ENCODE results near the gene PTF1A.

PTF1A gene

DNA sequence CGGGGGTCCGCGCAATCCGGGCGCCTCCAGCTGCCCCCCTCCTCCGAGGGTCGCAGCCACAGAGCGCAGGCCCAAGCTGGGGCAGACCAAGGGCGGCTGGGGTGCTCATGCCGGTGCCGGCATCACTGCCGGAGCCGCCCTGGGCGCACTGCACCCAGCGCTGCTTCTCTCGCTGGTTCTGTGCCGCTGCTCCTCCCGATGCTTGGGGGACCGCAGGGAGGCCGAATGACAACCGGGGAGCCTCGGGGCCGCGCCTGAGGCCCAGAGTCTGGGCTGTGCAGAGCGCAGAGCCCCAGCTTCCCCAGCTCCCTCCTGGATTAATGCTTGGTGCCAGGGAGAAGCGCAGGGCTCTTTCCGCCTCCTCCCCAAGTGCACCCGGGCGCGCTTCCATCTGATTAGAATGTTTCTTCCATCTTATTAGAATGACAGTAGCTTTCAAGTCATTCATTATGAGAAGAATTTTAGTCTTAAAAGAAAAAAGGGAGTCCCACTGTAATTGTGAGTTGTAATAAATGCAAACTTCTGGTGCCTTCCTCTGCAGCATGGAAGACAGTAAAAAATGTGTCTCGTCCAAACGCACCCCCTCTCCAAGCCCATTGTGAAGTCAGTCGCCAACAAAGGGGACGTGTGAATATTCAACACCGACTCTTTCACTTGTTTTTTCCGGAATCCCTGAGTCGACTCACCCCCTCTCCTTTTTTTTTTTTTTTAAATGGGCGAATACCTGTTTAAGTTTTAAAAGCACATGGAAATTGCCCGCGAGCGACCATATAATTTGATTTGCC, 19.5 kb upstream of the PTF1A start:
- Mint-ChIP-seq H3K9me3 (no peaks in the 10 kb centered on the region), H3K27ac (no peak overlapping the region), H3K4me3 (no peak overlapping the region), H3K27me3 (peaks cover 54% of the 10 kb centered on the region), H3K4me1 (peaks cover 3% of the 10 kb centered on the region), H3K36me3 (ENCODE audit: low read depth) (no peaks in the 10 kb centered on the region)
- DNase-seq (no peak), ATAC-seq (no peak)

DNA sequence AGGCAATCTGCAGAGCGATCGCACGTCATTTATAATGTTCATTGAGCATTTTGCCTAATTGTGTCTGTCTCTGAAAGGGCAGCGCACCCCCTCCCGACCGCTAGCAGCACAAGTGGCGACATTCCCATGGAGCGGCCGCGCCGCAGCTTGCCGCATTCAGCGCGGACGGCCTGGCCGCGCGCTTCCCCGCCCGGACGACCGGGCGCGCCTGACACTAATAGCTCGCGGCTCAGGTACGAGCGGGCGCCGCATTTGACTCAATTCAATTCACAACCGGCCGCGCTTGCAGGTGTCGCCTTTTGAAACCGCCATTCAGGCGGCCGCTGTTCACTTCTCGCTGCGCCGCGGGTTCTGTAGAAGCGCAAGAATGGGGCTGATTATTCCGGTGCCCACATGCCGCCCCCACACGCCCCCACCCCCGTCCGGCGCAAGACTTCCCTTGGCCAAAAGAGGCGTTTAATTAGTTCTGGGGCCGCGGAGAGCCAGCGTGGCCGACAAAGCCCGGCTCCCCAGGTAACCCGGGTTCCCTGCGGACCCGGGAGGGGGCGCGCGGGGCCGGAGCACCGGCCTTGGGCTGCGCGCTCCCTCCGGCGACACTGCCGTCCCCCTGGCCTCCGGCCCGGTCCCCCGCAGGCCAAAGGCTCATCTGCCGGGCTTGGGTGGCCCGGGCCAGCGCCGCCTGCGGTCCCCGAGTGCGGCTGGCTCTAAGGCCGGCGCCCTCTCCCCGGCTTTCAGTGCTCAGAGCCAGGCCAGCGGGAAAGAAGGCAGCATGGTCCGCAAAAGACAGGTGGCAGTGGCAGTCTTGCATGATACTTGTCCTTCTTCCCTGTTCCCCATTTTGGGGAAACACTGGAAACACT, 18.7 kb upstream of the PTF1A start:
- no peak for DNase-seq
- ATAC-seq, result no peak
- Mint-ChIP-seq H3K27me3 (peaks cover 62% of the 10 kb centered on the region), H3K9me3 (no peaks in the 10 kb centered on the region), H3K4me1 (peaks cover 3% of the 10 kb centered on the region), H3K36me3 (ENCODE audit: low read depth) (no peaks in the 10 kb centered on the region), H3K4me3 (no peak overlapping the region), H3K27ac (no peak overlapping the region)

DNA sequence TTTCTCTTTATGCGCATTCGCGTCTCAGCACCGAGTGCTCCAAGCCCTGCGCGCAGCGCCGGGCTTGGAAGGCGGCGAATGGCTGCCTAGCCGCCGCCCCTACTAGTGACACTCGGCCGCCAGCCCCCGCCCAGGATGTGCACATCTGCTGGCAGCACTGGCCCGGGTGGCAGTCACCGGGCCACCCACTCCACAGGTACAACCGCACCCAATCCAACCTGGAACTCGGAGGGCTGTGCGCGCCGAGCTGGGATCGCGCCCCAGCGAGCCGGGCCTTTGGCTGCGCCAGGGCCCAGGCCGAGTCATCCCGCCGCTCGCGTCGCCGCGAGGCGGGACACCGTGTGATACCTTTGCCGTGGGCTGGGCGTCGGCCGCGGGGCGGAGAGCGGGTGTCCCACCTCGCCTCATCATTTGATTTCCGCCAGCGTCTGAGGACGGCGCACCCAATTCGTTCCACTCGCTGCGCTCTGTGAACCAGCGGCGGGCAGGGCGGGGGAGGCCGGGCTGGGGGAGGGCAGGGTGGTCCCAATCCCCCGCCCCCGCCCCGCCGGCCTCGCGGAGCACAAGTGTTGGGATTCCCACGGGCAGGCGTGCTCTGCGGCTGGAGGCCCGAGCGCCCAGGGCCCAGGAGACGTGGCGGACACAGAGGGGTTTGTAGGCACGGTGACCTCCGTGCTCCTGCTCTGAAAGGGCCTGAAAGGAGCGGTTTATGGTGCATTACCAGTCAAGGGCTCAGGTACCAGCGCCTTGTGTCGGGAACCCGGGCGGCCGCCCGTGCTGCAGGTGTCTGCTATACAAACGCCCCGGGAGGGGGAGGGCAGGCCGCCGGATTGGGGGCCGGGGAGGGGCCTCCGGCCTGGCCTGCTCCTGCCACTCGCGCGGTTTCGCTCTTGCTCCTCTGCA, 17.8 kb upstream of the PTF1A start:
- Mint-ChIP-seq H3K4me1 (peaks cover 3% of the 10 kb centered on the region), H3K27ac (no peak overlapping the region), H3K36me3 (ENCODE audit: low read depth) (no peaks in the 10 kb centered on the region), H3K4me3 (no peak overlapping the region), H3K27me3 (peaks cover 64% of the 10 kb centered on the region), H3K9me3 (no peaks in the 10 kb centered on the region)
- DNase-seq, result no peak
- ATAC-seq, result no peak

- peaks cover 4% of the 10 kb centered on the region for H3K9me3 Mint-ChIP-seq
- no peak overlapping the region for H3K27ac Mint-ChIP-seq
- H3K4me1 Mint-ChIP-seq, result peaks cover 3% of the 10 kb centered on the region
- ATAC-seq (no peak), DNase-seq (no peak)
- H3K27me3 Mint-ChIP-seq, result peaks cover 63% of the 10 kb centered on the region
- no peaks in the 10 kb centered on the region for H3K36me3 Mint-ChIP-seq (ENCODE audit: low read depth)
- H3K4me3 Mint-ChIP-seq, result no peak overlapping the region
Observed at GRCh38 chr10:23174977-23175512, 17.1 kb upstream of the PTF1A start.

GRCh38 chr10:23186178-23186577, 5.9 kb upstream of the PTF1A start:
- Mint-ChIP-seq H3K27me3 (peaks cover 40% of the 10 kb centered on the region), H3K4me1 (no peaks in the 10 kb centered on the region), H3K9me3 (no peaks in the 10 kb centered on the region), H3K27ac (no peak overlapping the region), H3K36me3 (ENCODE audit: low read depth) (no peaks in the 10 kb centered on the region), H3K4me3 (no peak overlapping the region)
- no peak for DNase-seq
- ATAC-seq, result no peak

- Mint-ChIP-seq H3K4me3 (no peak overlapping the region), H3K9me3 (no peaks in the 10 kb centered on the region)
- no peak for ATAC-seq
Observed at GRCh38 chr10:23186697-23187096, 5.4 kb upstream of the PTF1A start.

DNA sequence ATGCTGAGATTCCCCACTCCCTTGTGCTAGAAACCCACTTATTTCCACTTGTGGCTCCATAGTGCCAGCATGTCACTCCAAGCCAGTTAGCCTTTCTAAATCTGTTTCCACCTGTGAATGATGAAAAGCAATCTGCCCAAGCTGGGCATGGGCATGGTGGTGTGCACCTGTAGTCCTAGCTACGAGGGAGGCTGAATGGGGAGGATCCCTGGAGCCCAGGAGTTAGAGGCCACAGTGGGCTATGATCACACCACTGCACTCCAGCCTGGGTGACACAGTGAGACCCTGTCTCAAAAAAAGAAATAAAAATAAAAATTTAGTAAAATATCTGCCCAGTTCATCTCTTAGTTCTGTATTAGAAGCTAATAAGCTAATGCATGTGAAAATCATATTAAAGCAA, 5.0 kb upstream of the PTF1A start:
- ATAC-seq, result no peak
- Mint-ChIP-seq H3K9me3 (no peaks in the 10 kb centered on the region), H3K4me1 (no peaks in the 10 kb centered on the region), H3K27ac (no peak overlapping the region), H3K4me3 (no peak overlapping the region), H3K27me3 (peaks cover 44% of the 10 kb centered on the region), H3K36me3 (ENCODE audit: low read depth) (no peaks in the 10 kb centered on the region)
- no peak for DNase-seq

More at GRCh38 chr10:23186697-23187096, 5.4 kb upstream of the PTF1A start:
- DNase-seq, result no peak
- Mint-ChIP-seq H3K4me1 (no peaks in the 10 kb centered on the region), H3K27ac (no peak overlapping the region), H3K36me3 (ENCODE audit: low read depth) (no peaks in the 10 kb centered on the region), H3K27me3 (peaks cover 44% of the 10 kb centered on the region)

DNA sequence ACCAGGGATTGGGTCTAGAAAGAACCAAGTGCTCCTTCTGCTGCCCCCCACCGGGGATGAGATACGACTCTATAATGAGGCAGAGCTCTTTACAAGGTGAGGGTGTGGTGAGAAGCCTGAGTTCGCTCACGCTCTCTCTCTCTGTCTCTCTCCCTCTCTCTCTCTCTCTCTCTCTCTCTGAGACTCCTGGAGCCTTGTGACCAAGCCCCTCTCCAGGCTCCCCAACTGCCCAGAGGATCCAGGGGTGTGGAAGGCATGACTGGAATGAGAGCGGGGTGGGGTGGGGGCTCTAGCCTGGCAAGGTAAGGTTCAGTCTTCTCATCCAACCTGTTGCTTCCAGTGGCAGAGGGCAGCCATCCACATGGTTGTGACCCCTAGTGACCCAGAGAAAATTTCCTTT, 3.1 kb upstream of the PTF1A start:
- Mint-ChIP-seq H3K36me3 (ENCODE audit: low read depth) (no peaks in the 10 kb centered on the region), H3K27ac (no peak overlapping the region), H3K4me3 (no peak overlapping the region), H3K27me3 (peaks cover 54% of the 10 kb centered on the region), H3K4me1 (peaks cover 2% of the 10 kb centered on the region), H3K9me3 (no peaks in the 10 kb centered on the region)
- DNase-seq, result no peak
- no peak for ATAC-seq

DNA sequence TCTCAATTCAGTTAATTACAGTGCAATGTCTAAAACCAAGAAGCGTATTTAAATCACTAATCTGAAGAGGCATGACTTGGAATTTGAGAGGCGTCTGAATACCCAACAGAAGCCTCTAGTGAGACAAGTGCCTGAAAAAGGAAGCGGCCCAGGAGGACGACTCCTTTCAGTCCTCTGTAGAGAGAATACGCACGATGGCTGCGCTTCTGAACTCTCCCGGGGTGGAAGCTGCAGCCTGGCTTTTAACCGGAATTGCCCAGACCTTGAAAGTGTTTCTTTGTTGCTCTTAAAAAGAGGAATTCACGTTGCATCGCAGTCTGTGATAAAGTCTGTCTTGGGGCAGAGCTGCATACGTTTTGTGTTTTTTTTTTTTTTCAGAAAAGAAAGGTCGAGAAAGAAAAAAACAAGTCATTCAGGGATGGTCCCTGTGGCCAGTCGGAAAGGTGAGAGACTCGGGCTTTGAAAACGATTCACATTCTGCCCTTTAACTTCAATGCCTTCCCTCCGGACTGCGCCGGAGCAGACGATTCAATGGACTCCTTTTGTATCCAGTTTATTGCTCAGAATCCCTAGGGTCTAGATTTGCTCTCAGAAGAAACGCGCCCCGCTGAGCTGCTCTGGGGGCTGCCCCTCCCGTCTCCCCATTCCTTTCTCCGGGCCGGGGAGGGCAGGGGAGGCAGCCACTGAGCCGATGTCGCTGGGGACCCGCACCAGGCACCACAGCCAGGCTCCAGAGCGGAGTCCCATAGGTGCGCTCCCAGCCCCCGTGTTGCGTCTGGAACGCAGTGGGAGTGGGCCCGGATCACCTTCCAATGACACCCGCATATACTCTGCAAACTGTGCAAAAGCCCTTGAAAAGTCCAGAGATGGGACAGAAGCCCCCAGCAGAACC, 994 bp upstream of the PTF1A start:
- Mint-ChIP-seq H3K27ac (no peak overlapping the region), H3K4me3 (no peak overlapping the region), H3K27me3 (peaks cover 65% of the 10 kb centered on the region), H3K9me3 (no peaks in the 10 kb centered on the region), H3K36me3 (ENCODE audit: low read depth) (no peaks in the 10 kb centered on the region), H3K4me1 (peaks cover 2% of the 10 kb centered on the region)
- ATAC-seq, result no peak
- DNase-seq, result no peak

DNA sequence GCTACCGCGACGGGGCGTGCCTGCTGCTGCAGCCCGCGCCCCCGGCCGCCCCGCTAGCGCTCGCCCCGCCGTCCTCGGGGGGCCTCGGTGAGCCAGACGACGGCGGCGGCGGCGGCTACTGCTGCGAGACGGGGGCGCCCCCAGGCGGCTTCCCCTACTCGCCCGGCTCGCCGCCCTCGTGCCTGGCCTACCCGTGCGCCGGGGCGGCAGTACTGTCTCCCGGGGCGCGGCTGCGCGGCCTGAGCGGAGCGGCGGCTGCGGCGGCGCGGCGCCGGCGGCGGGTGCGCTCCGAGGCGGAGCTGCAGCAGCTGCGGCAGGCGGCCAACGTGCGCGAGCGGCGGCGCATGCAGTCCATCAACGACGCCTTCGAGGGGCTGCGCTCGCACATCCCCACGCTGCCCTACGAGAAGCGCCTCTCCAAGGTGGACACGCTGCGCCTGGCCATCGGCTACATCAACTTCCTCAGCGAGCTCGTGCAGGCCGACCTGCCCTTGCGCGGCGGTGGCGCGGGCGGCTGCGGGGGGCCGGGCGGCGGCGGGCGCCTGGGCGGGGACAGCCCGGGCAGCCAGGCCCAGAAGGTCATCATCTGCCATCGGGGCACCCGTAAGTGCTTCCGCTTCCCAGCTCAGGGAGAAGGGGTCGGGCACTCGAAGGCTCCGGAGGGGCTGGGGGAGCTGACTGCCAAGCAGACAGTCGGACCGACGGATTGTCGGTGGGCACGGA, 761 bp downstream of the PTF1A start:
- no peak overlapping the region for H3K4me3 Mint-ChIP-seq
- peaks cover 75% of the 10 kb centered on the region for H3K27me3 Mint-ChIP-seq
- DNase-seq (no peak), ATAC-seq (no peak)
- H3K4me1 Mint-ChIP-seq, result peaks cover 2% of the 10 kb centered on the region
- no peaks in the 10 kb centered on the region for H3K9me3 Mint-ChIP-seq
- no peak overlapping the region for H3K27ac Mint-ChIP-seq
- no peaks in the 10 kb centered on the region for H3K36me3 Mint-ChIP-seq (ENCODE audit: low read depth)

DNA sequence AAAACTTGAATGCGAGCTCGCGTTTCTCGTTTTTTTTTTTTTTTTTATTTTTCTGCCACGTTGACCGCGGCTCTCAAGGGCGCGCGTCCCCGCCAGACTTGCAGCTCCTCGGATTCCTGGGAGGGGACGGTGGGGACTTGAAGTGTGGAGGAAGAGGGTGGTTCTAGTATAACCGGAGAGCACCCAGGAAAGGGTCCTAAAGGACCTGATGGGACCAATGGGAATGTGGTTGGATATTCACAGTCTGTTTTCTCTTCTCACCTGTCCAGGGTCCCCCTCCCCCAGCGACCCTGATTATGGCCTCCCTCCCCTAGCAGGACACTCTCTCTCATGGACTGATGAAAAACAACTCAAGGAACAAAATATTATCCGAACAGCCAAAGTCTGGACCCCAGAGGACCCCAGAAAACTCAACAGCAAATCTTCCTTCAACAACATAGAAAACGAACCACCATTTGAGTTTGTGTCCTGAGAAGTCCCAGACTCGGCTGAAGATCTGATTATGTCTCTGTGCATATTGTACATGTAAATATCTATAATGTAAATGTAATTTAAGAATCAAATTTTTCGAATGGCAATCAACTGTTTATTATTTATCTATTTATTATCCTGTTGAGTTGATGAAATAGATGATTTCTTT, 1.4 kb downstream of the PTF1A start:
- no peak overlapping the region for H3K27ac Mint-ChIP-seq
- peaks cover 2% of the 10 kb centered on the region for H3K4me1 Mint-ChIP-seq
- H3K27me3 Mint-ChIP-seq, result peaks cover 76% of the 10 kb centered on the region
- ATAC-seq, result no peak
- DNase-seq, result no peak
- no peaks in the 10 kb centered on the region for H3K9me3 Mint-ChIP-seq
- H3K4me3 Mint-ChIP-seq, result no peak overlapping the region
- no peaks in the 10 kb centered on the region for H3K36me3 Mint-ChIP-seq (ENCODE audit: low read depth)

- ATAC-seq (no peak), DNase-seq (no peak)
- Mint-ChIP-seq H3K4me3 (no peak overlapping the region), H3K4me1 (peaks cover 2% of the 10 kb centered on the region), H3K27me3 (peaks cover 72% of the 10 kb centered on the region), H3K36me3 (ENCODE audit: low read depth) (no peaks in the 10 kb centered on the region), H3K9me3 (no peaks in the 10 kb centered on the region), H3K27ac (no peak overlapping the region)
Observed at GRCh38 chr10:23194471-23194965, 2.4 kb downstream of the PTF1A start.
